ENCODE measurements around the gene RNF146. TPM values are rescaled to one million over a fixed set of nuclear protein-coding genes. Genes with fewer than 3 reads are reported as not detected.

The RNF146 gene
- total and polyA plus RNA-seq, 2 of the 13 experiments (the other 11 are each of a cell fraction or from before 2014, with no cell fraction given) = 18.8 to 27.6 TPM

DNA sequence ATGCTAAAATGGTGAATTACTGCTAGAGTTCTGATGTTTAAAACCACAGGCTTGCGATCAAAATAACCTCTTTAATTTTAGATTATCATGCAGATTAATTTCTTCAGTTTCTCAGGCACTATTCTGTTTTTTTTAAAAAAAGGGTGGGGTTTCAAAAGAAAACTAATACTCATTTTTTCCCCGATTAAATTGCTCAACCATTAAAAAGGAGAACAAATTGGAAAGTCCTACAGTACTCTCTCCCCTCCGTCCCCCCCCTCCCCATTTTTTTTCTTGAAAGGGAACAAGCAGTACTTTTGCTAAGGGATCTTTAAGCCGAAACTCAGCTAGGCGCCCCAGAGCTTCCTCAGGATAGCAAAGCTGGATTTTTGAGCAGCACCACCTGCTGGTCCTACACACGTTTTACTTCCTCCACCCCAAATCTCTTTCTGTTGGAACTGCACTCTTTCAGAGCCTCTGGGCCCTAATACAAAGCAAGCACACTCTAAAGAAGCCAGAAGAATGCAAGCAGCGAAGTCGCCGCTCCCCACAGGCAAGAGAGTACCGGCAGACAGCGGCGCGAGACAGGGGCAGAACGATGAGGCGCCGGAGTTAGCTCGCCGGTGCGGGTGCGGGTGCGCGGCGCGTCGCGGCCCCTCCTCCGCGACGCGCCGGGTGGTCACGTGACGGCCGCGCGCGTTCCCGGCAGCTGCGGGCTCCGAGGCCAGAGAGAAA, at the start of gene RNF146 (continued):
- TF ChIP-seq, protein P1, sequence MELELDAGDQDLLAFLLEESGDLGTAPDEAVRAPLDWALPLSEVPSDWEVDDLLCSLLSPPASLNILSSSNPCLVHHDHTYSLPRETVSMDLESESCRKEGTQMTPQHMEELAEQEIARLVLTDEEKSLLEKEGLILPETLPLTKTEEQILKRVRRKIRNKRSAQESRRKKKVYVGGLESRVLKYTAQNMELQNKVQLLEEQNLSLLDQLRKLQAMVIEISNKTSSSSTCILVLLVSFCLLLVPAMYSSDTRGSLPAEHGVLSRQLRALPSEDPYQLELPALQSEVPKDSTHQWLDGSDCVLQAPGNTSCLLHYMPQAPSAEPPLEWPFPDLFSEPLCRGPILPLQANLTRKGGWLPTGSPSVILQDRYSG (CRISPR knock-in tag; IDR thresholded peaks at IDR 0.05) = peak; percentile 58; the same call in 1 of the 2 replicates
- TF ChIP-seq ZNF44 (CRISPR knock-in tag; IDR thresholded peaks at IDR 0.05) = peak; percentile 8; the same call in 1 of the 2 replicates
- TF ChIP-seq NCOA2 (CRISPR knock-in tag; IDR thresholded peaks at IDR 0.05) = peak; percentile 19; the same call in 1 of the 2 replicates
- TF ChIP-seq EP300 (IDR thresholded peaks at IDR 0.05; ENCODE audit: low read depth in 2 of 2, low read length in 2 of 2) = no peak
- TF ChIP-seq EP300 (CRISPR knock-in tag; IDR thresholded peaks at IDR 0.05; ENCODE audit: borderline replicate concordance) = no peak; the same call in 1 of the 2 replicates
- 0 out of 2 replicates have a peak, but pooled peaks have one; percentile 50 for TF ChIP-seq ZNF337 (CRISPR knock-in tag; IDR thresholded peaks at IDR 0.05; ENCODE audit: borderline replicate concordance, low read depth)
- TF ChIP-seq, protein P2, sequence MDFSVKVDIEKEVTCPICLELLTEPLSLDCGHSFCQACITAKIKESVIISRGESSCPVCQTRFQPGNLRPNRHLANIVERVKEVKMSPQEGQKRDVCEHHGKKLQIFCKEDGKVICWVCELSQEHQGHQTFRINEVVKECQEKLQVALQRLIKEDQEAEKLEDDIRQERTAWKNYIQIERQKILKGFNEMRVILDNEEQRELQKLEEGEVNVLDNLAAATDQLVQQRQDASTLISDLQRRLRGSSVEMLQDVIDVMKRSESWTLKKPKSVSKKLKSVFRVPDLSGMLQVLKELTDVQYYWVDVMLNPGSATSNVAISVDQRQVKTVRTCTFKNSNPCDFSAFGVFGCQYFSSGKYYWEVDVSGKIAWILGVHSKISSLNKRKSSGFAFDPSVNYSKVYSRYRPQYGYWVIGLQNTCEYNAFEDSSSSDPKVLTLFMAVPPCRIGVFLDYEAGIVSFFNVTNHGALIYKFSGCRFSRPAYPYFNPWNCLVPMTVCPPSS (IDR thresholded peaks at IDR 0.05) = no peak
- TF ChIP-seq FOXK2 (IDR thresholded peaks at IDR 0.05) = no peak
- TF ChIP-seq IKZF4 (CRISPR knock-in tag; IDR thresholded peaks at IDR 0.05; ENCODE audit: borderline replicate concordance, low read depth, not compliant biosample characterization) = no peak
- TF ChIP-seq FIP1L1 (IDR thresholded peaks at IDR 0.05; ENCODE audit: borderline replicate concordance, insufficient read depth, low read depth, low read length) = no peak
- TF ChIP-seq, protein P3, sequence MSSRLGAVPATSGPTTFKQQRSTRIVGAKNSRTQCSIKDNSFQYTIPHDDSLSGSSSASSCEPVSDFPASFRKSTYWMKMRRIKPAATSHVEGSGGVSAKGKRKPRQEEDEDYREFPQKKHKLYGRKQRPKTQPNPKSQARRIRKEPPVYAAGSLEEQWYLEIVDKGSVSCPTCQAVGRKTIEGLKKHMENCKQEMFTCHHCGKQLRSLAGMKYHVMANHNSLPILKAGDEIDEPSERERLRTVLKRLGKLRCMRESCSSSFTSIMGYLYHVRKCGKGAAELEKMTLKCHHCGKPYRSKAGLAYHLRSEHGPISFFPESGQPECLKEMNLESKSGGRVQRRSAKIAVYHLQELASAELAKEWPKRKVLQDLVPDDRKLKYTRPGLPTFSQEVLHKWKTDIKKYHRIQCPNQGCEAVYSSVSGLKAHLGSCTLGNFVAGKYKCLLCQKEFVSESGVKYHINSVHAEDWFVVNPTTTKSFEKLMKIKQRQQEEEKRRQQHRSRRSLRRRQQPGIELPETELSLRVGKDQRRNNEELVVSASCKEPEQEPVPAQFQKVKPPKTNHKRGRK (CRISPR knock-in tag; IDR thresholded peaks at IDR 0.05) = no peak
- TF ChIP-seq, protein P4, sequence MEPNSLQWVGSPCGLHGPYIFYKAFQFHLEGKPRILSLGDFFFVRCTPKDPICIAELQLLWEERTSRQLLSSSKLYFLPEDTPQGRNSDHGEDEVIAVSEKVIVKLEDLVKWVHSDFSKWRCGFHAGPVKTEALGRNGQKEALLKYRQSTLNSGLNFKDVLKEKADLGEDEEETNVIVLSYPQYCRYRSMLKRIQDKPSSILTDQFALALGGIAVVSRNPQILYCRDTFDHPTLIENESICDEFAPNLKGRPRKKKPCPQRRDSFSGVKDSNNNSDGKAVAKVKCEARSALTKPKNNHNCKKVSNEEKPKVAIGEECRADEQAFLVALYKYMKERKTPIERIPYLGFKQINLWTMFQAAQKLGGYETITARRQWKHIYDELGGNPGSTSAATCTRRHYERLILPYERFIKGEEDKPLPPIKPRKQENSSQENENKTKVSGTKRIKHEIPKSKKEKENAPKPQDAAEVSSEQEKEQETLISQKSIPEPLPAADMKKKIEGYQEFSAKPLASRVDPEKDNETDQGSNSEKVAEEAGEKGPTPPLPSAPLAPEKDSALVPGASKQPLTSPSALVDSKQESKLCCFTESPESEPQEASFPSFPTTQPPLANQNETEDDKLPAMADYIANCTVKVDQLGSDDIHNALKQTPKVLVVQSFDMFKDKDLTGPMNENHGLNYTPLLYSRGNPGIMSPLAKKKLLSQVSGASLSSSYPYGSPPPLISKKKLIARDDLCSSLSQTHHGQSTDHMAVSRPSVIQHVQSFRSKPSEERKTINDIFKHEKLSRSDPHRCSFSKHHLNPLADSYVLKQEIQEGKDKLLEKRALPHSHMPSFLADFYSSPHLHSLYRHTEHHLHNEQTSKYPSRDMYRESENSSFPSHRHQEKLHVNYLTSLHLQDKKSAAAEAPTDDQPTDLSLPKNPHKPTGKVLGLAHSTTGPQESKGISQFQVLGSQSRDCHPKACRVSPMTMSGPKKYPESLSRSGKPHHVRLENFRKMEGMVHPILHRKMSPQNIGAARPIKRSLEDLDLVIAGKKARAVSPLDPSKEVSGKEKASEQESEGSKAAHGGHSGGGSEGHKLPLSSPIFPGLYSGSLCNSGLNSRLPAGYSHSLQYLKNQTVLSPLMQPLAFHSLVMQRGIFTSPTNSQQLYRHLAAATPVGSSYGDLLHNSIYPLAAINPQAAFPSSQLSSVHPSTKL (CRISPR knock-in tag; IDR thresholded peaks at IDR 0.05) = no peak; the same call in 1 of the 2 replicates
- no peak for TF ChIP-seq RFX1 (IDR thresholded peaks at IDR 0.05)
- TF ChIP-seq ONECUT2 (CRISPR knock-in tag; IDR thresholded peaks at IDR 0.05) = no peak
- peak; percentile 48; the same call in 1 of the 2 replicates for TF ChIP-seq ZNF24 (IDR thresholded peaks at IDR 0.05)
- peak; percentile 92 for TF ChIP-seq RAD51 (IDR thresholded peaks at IDR 0.05; ENCODE audit: borderline replicate concordance)
- TF ChIP-seq XRCC5 (optimal IDR thresholded peaks at IDR 0.05; ENCODE audit: low read length) = peak; percentile 58
- TF ChIP-seq, protein P5, sequence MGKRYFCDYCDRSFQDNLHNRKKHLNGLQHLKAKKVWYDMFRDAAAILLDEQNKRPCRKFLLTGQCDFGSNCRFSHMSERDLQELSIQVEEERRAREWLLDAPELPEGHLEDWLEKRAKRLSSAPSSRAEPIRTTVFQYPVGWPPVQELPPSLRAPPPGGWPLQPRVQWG (CRISPR knock-in tag; IDR thresholded peaks at IDR 0.05; ENCODE audit: borderline replicate concordance, low read depth) = no peak
